HG03064 (cell line): Measurements from ENCODE around the gene GP5.

ENCODE experiments used
- ATAC-seq: cut with Tn5 transposase; IDR thresholded peaks from one replicate; pipeline ENCODE4 v1.9.1; 2021; ENCODE audit warnings: low read depth; ENCODE audit not compliant: unreplicated experiment

The GP5 gene

GRCh38 chr3:194379651-194380050 lies 19.4 kb downstream of the GP5 start:
- no peak for ATAC-seq

DNA sequence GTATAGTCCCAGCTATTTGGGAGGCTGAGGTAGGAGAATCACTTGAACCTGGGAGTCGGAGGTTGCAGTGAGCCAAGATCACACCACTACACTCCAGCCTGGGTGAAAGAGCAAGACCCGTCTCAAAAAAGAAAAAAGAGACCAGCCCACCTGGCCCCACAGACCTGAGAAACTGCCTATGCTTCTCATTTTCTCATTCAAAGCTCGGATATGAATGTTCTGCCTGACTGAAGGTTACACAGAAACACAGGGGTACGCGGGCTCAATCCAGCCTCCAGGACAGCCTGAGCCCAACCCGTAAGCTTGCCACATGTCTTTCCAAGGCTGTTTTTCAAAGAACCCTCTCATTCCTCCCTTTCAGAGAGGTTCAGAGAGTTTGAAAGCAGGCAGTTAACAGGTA lies 19.8 kb downstream of the GP5 start:
- ATAC-seq: no peak

DNA sequence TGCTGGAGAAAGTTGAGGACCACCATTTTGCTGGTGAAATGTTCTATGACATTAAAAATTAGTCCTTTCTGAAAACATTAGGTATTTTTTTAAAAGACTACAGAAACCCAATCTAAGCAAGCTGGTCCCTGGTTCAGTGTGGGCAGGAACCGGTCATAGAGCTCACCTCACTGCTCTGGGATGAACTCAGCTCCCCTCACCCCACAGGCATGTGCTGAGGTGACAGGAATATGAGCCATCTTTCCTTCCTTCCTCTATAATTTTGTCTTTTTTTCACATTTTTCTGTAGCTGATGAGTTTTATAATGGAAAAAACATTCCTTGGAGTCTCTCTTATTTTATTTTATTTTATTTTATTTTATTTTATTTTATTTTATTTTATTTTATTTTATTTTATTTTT lies 21.4 kb downstream of the GP5 start:
- ATAC-seq: no peak

GRCh38 chr3:194376241-194376560 lies 22.9 kb downstream of the GP5 start:
- ATAC-seq: no peak

DNA sequence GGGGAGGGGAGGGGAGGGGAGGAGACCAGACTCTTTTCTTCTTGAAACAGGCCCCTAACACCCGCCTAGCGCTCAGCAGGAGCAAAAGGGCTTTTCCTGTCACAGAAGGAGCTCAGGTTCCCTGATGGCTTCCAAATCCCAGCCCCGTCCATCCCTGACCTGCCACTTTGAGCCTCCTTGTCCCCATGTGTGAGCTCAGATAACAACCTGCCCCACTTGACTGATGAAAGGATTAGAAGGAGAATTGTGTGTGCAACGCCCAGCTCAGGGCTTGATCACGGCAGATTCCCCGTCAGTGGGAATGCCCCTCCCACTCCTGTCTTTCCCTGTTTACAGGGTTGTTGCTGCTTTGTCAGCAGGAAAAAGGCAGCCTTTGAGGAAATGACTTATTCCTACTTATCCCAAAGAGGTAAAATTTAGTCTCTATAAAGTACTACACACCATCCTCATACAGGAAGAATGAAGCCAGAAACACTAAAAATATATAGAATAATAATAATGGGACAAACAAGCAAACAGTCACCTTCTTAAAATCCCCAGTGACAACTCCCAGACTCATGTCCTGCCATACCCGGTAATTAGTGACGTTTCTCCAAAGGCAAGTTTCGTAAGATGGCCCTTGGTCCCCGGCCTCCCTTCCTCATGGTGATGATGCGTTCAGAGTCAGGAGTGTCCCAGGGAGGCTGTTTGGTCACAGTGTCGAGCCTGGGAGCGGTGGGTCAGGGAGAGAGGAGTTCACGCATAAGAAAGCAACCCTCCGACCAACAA lies 23.4 kb downstream of the GP5 start:
- ATAC-seq: no peak

GRCh38 chr3:194374935-194375334 lies 24.1 kb downstream of the GP5 start:
- ATAC-seq: no peak

DNA sequence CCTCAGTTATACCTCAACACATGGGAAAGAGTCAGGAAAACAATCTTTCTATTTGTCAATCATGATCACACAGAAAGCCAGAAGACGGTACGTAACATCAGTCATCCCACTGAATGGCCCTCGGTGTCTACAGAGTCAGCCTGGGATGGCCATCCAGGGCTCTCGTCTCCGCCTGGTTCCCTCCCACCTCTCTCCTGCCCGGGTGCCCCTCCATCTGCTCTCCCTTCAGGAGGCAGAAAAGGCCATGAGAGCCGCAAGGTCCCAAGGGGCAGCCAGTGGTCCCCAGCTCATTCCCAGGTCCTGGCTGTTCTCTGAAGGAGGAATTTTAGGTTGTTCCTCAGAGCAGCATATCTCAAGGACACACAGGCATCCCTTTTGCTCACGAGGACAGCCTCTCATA lies 25.2 kb downstream of the GP5 start:
- no peak for ATAC-seq

DNA sequence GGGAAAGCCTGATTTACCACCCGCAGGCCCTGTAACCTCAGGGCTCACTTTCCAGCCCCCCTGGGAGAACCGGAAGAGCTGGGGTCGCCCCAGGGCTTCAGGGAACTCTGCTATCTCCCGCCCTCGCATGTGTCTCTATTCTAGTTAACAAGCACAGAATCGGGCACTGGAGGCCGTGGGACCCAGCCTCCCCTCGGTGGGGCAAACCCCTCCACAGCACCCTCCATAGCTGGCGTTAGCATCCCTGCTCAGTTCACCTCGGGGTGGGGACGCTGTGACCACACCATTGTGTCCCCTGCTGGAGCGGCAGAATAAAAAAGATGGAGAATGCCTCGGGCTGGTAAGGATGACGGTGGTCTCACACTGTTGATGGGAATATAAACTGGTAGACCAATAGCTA lies 26.0 kb downstream of the GP5 start:
- ATAC-seq: no peak

DNA sequence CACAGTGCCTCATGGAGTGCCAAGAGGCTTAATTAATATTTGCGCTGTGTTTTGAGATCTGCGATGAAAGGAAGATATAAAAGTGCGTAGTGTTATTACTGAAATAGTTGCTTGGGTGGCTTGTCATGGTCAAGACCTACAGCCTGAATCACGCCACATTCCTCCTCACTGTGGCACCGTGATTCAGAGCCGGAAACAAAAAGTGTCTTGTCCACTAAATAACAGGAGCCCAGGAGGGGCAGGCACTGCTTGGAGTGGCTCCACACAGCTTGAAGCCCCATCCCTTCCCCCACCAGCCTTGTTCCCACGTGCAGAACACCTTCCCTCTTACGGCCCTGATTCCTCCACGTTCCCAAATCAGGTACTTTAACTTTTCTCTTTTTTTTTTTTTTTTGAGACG lies 28.3 kb downstream of the GP5 start:
- no peak for ATAC-seq

GRCh38 chr3:194369522-194370279 lies 29.4 kb downstream of the GP5 start, which contains the start of gene LRRC15:
TSS of gene LRRC15 (minus strand) at chr3:194369743. CDS start at chr3:194361043, 8,700 bp downstream.
- ATAC-seq: no peak

DNA sequence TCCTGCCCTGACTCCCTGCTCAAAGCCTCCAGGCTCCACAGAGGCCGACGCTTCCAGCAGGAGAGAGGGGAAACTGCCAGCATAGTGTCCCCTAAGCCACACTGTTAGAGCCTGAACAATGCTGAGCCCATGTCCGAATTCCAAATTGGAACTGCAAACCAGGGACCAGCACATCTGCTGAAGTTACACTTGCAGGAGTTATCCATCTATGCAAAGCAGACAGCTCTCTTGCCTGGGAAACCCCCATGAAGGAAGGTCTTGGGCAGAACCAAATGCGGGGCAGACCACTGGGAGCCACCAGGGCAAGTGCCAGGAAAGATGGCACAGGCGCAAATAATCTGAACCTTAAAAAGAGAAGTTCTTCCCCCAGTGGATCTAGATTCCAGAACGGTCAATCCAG lies 30.1 kb downstream of the GP5 start:
- ATAC-seq: no peak

DNA sequence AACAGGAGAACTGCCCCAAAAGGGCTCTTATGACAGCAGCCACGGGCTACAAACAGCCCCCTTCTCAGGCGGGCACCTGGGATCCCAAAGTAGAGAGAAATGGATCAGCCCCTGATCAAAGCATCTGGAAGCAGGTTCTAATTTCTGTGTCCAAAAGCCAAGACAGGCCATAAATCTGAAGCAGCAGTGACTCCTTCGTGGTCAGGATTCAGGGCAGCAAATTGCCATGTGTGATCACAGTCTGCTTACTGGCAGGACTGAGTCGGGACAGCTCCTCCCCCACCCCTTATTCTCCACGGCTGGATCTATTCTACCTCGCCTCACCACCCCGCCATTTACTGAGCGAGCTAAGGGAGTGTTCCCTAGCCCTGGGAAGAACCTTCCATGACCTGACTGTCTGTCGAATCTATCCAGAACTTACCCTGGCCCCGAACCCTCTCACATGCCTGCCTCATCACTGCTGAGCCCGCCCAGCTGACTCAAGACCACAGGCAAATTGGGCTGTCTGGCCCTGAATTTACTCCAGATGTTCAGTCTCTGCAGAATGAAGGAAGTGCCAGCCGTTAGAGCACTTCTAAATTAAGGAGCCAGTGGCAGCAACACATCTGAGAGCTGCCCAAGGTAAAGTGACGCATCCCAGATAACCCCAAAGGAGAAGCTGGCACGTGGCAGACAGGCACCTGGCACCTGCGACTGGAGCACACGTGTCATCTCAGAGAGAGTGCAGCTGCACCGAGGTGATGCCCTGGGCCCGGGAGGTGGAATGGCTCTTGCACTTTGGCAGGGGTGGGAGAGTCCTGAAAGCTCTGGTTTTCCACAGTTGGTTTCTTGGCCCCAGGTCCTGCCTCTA lies 30.8 kb downstream of the GP5 start:
- ATAC-seq: no peak

DNA sequence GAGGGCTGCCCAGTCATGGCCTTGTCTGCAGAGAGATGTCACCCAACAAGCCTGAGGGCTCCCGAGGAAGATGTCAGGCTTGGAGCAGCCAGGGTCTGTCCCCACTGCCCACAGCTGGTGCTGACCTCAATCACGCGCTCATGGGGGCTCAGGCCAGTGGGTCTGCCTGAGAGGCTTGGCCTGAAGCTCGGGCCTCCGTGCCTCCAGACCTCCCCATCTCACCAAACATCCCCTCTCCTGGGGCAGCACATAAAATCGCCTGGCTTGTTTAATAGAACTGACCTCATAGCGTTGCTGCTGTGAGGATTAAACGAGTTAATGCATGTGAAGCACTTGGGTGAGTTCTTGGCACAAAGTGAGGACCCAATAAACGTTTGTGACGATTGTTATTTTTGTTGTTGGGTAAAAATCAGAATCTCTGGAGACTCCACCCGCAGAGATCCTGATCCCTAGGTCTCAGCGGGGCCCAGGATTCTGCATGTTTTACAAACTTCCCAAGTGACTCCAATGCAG lies 33.0 kb downstream of the GP5 start:
- ATAC-seq: no peak

GRCh38 chr3:194365526-194365925 lies 33.5 kb downstream of the GP5 start:
- no peak for ATAC-seq

- no peak for ATAC-seq
Observed at GRCh38 chr3:194364652-194365434, 34.2 kb downstream of the GP5 start.

DNA sequence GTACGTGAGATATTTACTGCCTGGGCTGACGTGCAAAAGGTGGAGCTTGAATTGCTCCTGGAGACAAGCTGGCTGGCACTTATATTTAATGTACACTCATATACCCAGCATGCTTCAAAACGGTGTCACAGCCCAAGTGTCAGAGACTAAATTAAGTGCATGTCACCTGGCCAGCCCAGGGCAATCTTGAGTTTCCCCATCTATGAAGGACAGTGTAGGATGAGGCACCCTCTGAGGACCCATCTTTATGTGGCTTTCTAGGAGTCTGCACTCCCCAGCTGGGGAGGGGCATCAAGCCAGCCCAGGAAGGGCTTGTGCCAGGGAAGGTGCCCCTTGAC lies 34.8 kb downstream of the GP5 start:
- no peak for ATAC-seq

DNA sequence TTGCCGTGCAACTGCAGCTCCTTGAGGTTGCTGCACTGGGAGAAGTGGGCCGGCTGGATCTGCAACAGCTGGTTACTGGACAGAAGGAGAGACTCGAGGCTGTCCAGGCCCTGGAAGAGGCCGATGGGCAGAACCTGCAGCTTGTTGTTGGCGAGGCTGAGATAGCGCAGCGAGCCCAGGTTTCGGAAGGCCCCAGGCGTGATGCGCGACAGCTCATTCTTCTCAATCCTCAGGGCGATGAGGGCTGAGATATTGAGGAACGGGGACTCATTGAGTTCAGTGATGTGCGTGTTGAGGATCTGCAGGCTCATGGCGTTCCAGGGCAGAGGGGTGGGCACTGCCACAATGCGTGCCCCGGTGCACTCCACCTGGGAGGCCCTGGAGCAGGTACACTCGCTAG lies 38.5 kb downstream of the GP5 start:
- no peak for ATAC-seq

DNA sequence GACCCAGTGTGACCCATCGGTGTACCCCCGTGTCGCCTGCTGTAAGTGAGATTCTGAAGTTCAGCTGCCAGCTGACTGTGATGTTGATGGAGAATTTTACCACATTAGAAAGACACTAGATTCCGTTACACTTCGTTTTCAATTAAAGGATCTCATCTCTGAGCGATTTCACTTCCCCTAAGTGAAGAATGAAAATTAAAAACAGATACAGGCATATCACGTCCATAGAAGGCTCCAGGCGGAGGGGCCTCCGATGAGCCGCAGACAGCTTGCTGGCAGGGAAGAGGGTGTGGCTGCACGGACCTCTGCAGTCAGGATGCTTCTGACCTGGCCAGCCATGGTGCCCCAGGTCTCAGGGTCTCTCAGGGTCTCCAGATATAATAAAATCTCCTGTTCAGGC lies 41.4 kb downstream of the GP5 start:
- ATAC-seq: no peak

- no peak for ATAC-seq
Observed at GRCh38 chr3:194355379-194355778, 43.7 kb downstream of the GP5 start.

DNA sequence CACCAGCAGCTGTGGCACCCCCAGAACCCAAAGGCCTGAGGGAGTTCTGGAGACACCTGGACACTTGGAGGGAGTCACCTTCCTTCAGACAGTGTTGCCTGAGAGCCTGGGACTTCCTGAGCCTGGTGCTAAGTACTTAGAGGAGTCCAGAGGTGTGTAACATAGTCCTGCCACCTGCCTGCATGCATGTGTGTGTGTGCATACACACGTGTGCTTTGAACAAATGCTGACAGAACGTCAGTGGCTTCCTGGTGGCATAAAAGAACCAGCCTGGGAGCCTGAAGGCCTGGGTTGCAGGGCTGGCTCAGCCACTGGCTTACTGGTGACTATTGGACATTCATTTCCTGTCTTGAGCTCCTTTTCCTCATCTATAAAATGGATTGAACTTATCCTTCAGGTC lies 44.8 kb downstream of the GP5 start:
- ATAC-seq: no peak
